Activated CD4-positive, alpha-beta memory T cell treated with anti-CD3 and anti-CD28 coated beads for 36 hours (primary cell): Measurements from ENCODE around the gene SLC66A2. TPM values are rescaled to one million over a fixed set of nuclear protein-coding genes. Genes with fewer than 3 reads are reported as not detected.
A peak's percentile ranks its signal among the peaks of the same experiment; 100 is the strongest.
"Not testable (repeated sequence)": the region's sequence is repeated elsewhere in the genome, so short reads cannot be mapped to it uniquely, and the experiment has no call there.

Experiments used
- CTCF ChIA-PET: fragments of 350-600 bp; sonication (Branson Sonifier 250); formaldehyde crosslinking; loops from one replicate; lab custom pipeline; 2021; ENCODE audit warnings: antibody characterized with exemption, inconsistent platforms; lab: Charles Lee
- POLR2A ChIA-PET: fragments of 350-600 bp; sonication (Branson Sonifier 250); formaldehyde crosslinking; loops from one replicate; lab custom pipeline; 2021; ENCODE audit warnings: antibody characterized with exemption; lab: Charles Lee
- DNase-seq: peaks from one replicate; pipeline ENCODE4 v3.0.0-alpha.2; 2020
- H3K27ac Mint-ChIP-seq: one replicate; pipeline ENCODE4 v1.8.0; 2021; ENCODE audit warnings: mixed read lengths
- H3K27me3 Mint-ChIP-seq: one replicate; pipeline ENCODE4 v1.8.0; 2021; ENCODE audit warnings: mixed read lengths
- H3K36me3 Mint-ChIP-seq: one replicate; pipeline ENCODE4 v1.8.0; 2021; ENCODE audit warnings: mixed read lengths
- H3K4me1 Mint-ChIP-seq: one replicate; pipeline ENCODE4 v1.8.0; 2021; ENCODE audit warnings: low read depth, mixed read lengths
- H3K4me3 Mint-ChIP-seq: one replicate; pipeline ENCODE4 v1.8.0; 2021; ENCODE audit warnings: mild to moderate bottlenecking, mixed read lengths
- H3K9me3 Mint-ChIP-seq: one replicate; pipeline ENCODE4 v1.8.0; 2021; ENCODE audit warnings: mixed read lengths
- intact Hi-C: fragments of 100-400 bp; cut with micrococcal nuclease; formaldehyde crosslinking; loops from one replicate; pipeline ENCODE4 v1.15.1; 2023
- total RNA-seq, 2 experiments: library from RNA; stranded (reverse); gene quantifications; one replicate each; pipeline ENCODE4 v1.2.3, GENCODE V29; 2021

SLC66A2 gene
- total RNA-seq, 2 experiments from 2014 or later = 27.2 to 29.5 TPM

- intact Hi-C loops = no loop called here
- ChIA-PET POLR2A (no interaction called here), CTCF (no interaction called here)
- Mint-ChIP-seq H3K9me3 (no peaks in the 10 kb centered on the region), H3K4me1 (no peaks in the 10 kb centered on the region), H3K36me3 (no peaks in the 10 kb centered on the region), H3K27ac (no peak overlapping the region), H3K27me3 (peaks cover 2% of the 10 kb centered on the region), H3K4me3 (no peak overlapping the region)
- no peak for DNase-seq
Measured at GRCh38 chr18:79872527-79873444, 78.7 kb downstream of the SLC66A2 start.

DNA sequence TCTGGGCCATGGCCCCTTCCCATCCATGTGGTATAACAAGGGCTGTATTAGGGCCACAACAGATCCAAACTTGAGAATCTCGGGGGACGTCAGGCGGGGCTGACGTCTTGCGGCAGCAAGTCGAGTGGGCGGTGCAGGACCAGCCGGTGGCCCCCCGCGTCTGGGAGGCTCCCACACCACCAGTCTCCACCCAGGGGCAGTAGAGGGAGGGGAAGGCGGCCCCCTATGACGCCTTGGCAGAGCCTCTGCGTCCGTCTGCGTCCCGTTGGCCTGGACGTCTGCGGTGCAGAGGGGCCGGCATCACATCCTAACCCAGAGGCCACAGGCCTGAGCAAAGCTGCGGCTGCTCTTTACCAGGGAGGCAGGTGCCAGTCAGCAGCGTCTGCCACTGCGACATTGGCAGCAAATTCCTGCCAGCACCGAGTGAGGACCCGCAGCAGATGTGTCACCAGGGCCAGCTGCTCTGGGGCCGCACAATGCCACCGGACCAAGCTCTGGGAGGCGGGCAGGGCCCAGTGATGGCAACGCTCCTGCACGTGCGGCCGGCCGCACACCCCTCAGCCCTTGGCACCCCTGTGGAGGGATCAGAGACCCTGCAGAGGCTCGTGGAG is 79.9 kb downstream of the SLC66A2 start:
- H3K27ac Mint-ChIP-seq = no peak overlapping the region
- no peak for DNase-seq
- CTCF ChIA-PET = no interaction called here
- H3K4me3 Mint-ChIP-seq = no peak overlapping the region
- H3K36me3 Mint-ChIP-seq = no peaks in the 10 kb centered on the region
- H3K27me3 Mint-ChIP-seq = peaks cover 2% of the 10 kb centered on the region
- H3K4me1 Mint-ChIP-seq = no peaks in the 10 kb centered on the region
- POLR2A ChIA-PET = no interaction called here
- intact Hi-C loops = no loop called here
- no peaks in the 10 kb centered on the region for H3K9me3 Mint-ChIP-seq

GRCh38 chr18:79871026-79871390 is 80.4 kb downstream of the SLC66A2 start:
- Mint-ChIP-seq H3K27me3 (peaks cover 2% of the 10 kb centered on the region), H3K4me1 (no peaks in the 10 kb centered on the region), H3K4me3 (no peak overlapping the region), H3K27ac (no peak overlapping the region), H3K9me3 (no peaks in the 10 kb centered on the region), H3K36me3 (no peaks in the 10 kb centered on the region)
- intact Hi-C loops = no loop called here
- DNase-seq = peak; percentile 4
- CTCF ChIA-PET = no interaction called here
- POLR2A ChIA-PET = no interaction called here

- no peak overlapping the region for H3K4me3 Mint-ChIP-seq
- intact Hi-C loops = no loop called here
- H3K36me3 Mint-ChIP-seq = no peaks in the 10 kb centered on the region
- DNase-seq = peak; percentile 5
- no peak overlapping the region for H3K27ac Mint-ChIP-seq
- H3K27me3 Mint-ChIP-seq = peaks cover 2% of the 10 kb centered on the region
- H3K4me1 Mint-ChIP-seq = no peaks in the 10 kb centered on the region
- ChIA-PET POLR2A (no interaction called here), CTCF (no interaction called here)
- no peaks in the 10 kb centered on the region for H3K9me3 Mint-ChIP-seq
Measured at GRCh38 chr18:79870301-79871025, 81.0 kb downstream of the SLC66A2 start.

DNA sequence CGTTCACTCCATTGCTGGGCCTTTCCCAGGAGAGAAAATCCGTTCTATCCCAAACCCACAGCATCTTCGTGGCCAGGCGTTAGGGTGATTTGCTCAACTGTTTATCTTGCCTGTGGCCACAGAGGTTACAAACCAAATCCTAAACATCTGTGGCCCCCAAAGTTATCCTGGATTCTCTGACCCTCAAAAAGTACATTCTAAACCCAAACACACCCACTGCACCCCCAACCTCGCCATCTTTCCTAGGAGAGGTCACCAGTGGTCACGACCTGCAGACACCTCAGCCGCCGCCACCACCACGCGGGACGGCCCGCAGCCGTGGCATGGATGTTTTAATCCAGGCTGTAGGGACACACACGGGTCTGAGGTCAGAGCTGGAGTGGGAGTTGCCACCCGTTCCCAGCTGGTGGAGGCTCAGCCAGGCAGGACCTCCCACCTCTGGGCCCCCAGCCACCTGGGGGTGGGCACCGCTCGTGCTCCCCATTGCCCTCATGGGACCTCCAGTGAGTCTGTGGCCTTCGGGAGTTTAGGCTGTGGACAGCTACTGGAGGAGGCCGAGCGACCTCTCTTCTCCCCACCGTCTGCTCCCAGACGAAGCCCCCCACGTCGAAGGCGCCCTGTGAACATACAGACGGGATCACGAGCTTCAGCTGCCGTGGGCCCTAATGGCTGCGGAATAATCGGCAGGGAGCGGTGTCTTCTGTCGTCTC is 81.7 kb downstream of the SLC66A2 start:
- Mint-ChIP-seq H3K27me3 (peaks cover 2% of the 10 kb centered on the region), H3K9me3 (no peaks in the 10 kb centered on the region), H3K36me3 (no peaks in the 10 kb centered on the region), H3K4me1 (no peaks in the 10 kb centered on the region), H3K4me3 (no peak overlapping the region), H3K27ac (no peak overlapping the region)
- intact Hi-C loops = no loop called here
- DNase-seq = peak; percentile 4
- ChIA-PET CTCF (no interaction called here), POLR2A (no interaction called here)

DNA sequence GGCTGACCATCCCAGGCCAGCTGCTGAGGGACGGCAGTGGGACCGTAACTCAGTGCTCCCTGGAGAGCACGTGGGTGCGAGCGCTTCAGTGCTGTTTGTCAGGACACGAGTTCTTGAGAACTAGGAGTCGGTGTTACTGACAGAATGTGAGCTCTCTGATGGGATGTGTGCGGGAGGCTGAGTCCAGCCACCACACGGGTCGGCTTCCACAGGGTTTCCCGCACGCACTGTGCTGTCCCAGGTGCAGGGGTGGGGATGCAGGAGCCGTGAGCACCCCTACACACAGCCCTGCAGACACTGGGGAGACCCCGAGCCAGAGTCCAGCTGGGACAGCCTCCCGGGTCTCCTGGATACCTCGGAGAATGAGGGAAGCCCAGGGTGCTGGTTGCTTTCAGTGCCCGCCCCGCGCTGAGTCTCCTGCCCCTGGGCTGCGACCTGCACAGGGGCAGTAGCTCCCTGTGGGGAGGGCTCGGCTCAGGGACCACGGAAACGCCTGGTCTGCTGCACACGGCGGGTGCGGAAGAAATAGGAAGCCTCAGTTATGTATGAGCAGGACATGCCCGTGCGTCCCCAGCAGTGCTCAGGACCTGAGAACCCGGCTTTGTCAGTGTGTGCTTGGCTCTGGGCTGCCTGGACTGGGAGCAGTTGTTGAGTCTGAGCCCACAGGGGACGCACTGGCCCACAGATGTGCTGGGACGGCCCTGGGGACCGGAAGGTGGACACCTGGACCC is 82.5 kb downstream of the SLC66A2 start:
- no peaks in the 10 kb centered on the region for H3K36me3 Mint-ChIP-seq
- no peak overlapping the region for H3K27ac Mint-ChIP-seq
- DNase-seq = peak; percentile 6
- POLR2A ChIA-PET = no interaction called here
- peaks cover under 1% of the 10 kb centered on the region for H3K27me3 Mint-ChIP-seq
- intact Hi-C loops = no loop called here
- CTCF ChIA-PET = no interaction called here
- H3K4me3 Mint-ChIP-seq = no peak overlapping the region
- no peaks in the 10 kb centered on the region for H3K9me3 Mint-ChIP-seq
- H3K4me1 Mint-ChIP-seq = no peaks in the 10 kb centered on the region

GRCh38 chr18:79868168-79868784 is 83.2 kb downstream of the SLC66A2 start:
- Mint-ChIP-seq H3K36me3 (no peaks in the 10 kb centered on the region), H3K27me3 (no peaks in the 10 kb centered on the region), H3K27ac (no peak overlapping the region), H3K4me1 (no peaks in the 10 kb centered on the region), H3K9me3 (no peaks in the 10 kb centered on the region), H3K4me3 (no peak overlapping the region)
- intact Hi-C loops = no loop called here
- DNase-seq = peak; percentile 2
- ChIA-PET CTCF (no interaction called here), POLR2A (no interaction called here)

DNA sequence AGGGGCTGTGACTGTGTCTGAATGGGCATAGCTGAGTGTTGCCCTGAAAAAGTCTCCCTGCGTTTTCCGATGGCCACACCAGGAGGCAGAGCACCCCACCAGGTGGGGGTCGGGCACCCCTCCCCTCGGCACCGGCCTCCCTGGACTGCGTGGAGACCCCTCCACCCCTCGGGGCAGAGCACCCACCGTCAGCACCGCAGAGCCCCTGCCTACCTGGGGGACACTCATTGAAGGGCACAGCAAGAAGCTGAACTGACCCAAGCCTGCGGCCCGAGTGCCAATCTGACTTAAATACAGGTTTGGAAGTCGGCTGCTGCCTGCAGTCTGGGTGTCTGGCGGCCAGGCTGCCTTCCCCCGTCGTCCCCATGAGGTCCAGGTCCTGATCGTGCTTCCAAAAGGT is 83.8 kb downstream of the SLC66A2 start:
- POLR2A ChIA-PET = no interaction called here
- peaks cover 1% of the 10 kb centered on the region for H3K9me3 Mint-ChIP-seq

GRCh38 chr18:79866889-79867574 is 84.4 kb downstream of the SLC66A2 start:
- no peaks in the 10 kb centered on the region for H3K27me3 Mint-ChIP-seq
- POLR2A ChIA-PET = no interaction called here
- CTCF ChIA-PET = interaction anchor here (0.6 kb wide), 1 partner anchor 47 kb away, joined by 3 read pairs; no protein-coding TSS in a partner anchor

More for the DNA sequence above, 83.8 kb downstream of the SLC66A2 start:
- intact Hi-C loops = no loop called here
- Mint-ChIP-seq H3K4me3 (no peak overlapping the region), H3K27ac (no peak overlapping the region), H3K36me3 (no peaks in the 10 kb centered on the region), H3K27me3 (no peaks in the 10 kb centered on the region), H3K4me1 (no peaks in the 10 kb centered on the region)
- CTCF ChIA-PET = interaction anchor here (0.6 kb wide), 1 partner anchor 46 kb away, joined by 3 read pairs; no protein-coding TSS in a partner anchor
- peak; percentile 6 for DNase-seq

GRCh38 chr18:79865951-79866350 is 85.5 kb downstream of the SLC66A2 start:
- H3K27me3 Mint-ChIP-seq, CTCF ChIA-PET, POLR2A ChIA-PET, H3K36me3 Mint-ChIP-seq, H3K4me3 Mint-ChIP-seq, DNase-seq, H3K4me1 Mint-ChIP-seq, H3K27ac Mint-ChIP-seq, intact Hi-C loops: not testable (repeated sequence)
- peaks cover 12% of the 10 kb centered on the region for H3K9me3 Mint-ChIP-seq

More at GRCh38 chr18:79866889-79867574, 84.4 kb downstream of the SLC66A2 start:
- Mint-ChIP-seq H3K4me3 (no peak overlapping the region), H3K36me3 (no peaks in the 10 kb centered on the region), H3K27ac (no peak overlapping the region), H3K4me1 (no peaks in the 10 kb centered on the region), H3K9me3 (peaks cover 5% of the 10 kb centered on the region)
- DNase-seq = peak; percentile 8
- intact Hi-C loops = no loop called here

- CTCF ChIA-PET, H3K27me3 Mint-ChIP-seq, H3K27ac Mint-ChIP-seq, POLR2A ChIA-PET, intact Hi-C loops, H3K4me1 Mint-ChIP-seq, H3K36me3 Mint-ChIP-seq, DNase-seq, H3K4me3 Mint-ChIP-seq: not testable (repeated sequence)
- peaks cover 12% of the 10 kb centered on the region for H3K9me3 Mint-ChIP-seq
Measured at GRCh38 chr18:79864955-79865354, 86.5 kb downstream of the SLC66A2 start.
